GM12891 (cell line): Measurements from ENCODE around the gene TSKU.

Experiments used
- DNase-seq: peaks from one replicate; pipeline ENCODE4 v3.0.0; 2011; ENCODE audit warnings: low spot score; ENCODE audit not compliant: insufficient read length
- FAIRE-seq: peaks from 2 replicates; lab custom pipeline; 2011; peaks lifted over from hg19 to GRCh38; lab: Jason Lieb, UNC
- PAX5 ChIP-seq: IDR thresholded peaks from 2 replicates; pipeline ENCODE4 v1.6.1; 2011; ENCODE audit warnings: low read length, moderate library complexity, mild to moderate bottlenecking; ENCODE audit not compliant: insufficient read depth, severe bottlenecking
- POLR2A ChIP-seq: IDR thresholded peaks from 2 replicates; pipeline ENCODE4 v1.6.1; 2011; ENCODE audit warnings: low read depth, low read length, control low read depth
- POLR2AphosphoS5 ChIP-seq: IDR thresholded peaks from 2 replicates; pipeline ENCODE4 v1.6.1; 2011; ENCODE audit warnings: low read depth, low read length, control low read depth
- POU2F2 ChIP-seq: IDR thresholded peaks from 2 replicates; pipeline ENCODE4 v1.6.1; 2011; ENCODE audit warnings: low read depth, mild to moderate bottlenecking, control low read depth, low read length, moderate library complexity
- SPI1 ChIP-seq: IDR thresholded peaks from 2 replicates; pipeline ENCODE4 v1.6.1; 2011; ENCODE audit warnings: low read depth, low read length, control low read depth
- TAF1 ChIP-seq: IDR thresholded peaks from 2 replicates; pipeline ENCODE4 v1.6.1; 2011; ENCODE audit warnings: low read depth, low read length, control low read depth

TSKU gene

DNA sequence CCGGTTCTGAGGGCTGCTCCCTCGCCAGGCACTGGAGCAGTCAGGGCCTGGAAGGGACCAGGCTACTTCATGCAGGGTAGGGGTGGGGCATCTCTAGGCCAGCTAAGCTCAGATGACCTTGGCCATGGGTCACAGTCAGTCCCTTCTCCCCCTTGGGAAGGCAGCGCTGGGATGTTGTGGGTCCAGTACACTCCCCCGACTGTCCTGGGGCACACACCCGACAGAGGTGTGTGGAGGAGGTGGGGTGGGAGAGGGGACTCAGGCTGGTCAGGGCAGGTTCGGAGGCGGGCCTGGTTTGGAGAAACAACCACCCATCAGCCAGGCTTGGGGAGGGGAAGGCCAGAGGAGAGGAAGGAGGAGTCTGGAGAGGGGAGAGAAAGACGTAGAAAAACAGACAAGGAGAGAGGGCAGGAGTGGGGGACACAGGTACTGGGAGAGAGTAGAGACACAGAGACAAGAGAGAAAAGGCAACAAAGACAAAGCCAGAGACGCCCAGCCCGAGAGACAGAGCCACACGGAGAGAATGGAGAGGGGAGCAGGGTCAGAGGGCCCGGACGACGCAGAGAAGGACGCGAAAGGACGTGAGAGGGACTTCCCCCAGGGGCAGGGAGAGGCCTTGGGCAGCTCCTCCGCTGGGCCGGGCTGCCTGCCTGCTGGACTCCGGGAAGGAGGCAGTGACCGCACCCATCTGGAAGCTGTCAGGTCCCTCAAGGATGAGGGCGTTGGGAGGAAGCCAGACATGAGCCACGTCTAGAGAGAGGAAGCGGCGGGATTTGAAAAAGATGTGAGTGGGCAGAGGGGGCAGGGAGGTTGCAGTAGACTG is 30.6 kb upstream of the TSKU start:
- no peak for TF ChIP-seq POLR2AphosphoS5
- TF ChIP-seq POU2F2: no peak
- TF ChIP-seq PAX5: no peak
- no peak for TF ChIP-seq TAF1
- no peak for TF ChIP-seq SPI1
- no peak for TF ChIP-seq POLR2A
- DNase-seq (no peak), FAIRE-seq (no peak)

DNA sequence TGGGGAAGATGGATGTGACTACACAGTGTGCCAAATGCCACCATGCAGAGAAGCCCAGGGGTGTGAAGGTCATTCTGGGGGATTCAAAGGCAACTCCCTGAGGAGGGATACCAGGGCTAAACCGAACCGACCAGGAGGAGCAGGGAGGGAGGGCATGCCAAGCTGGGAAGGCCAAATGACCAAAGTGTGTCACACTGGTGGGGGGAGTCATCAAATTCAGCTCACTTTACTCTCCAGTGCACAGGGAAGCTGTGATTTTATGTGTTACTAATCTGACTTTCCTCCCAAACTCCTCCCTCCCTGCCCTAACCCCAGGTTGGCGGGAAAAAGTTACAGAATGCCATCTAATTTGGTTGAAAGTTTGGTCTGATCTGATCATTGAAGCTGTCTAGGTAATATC is 29.7 kb upstream of the TSKU start:
- no peak for DNase-seq
- no peak for FAIRE-seq
- TF ChIP-seq POLR2A (no peak), SPI1 (no peak), TAF1 (no peak), POLR2AphosphoS5 (no peak)

DNA sequence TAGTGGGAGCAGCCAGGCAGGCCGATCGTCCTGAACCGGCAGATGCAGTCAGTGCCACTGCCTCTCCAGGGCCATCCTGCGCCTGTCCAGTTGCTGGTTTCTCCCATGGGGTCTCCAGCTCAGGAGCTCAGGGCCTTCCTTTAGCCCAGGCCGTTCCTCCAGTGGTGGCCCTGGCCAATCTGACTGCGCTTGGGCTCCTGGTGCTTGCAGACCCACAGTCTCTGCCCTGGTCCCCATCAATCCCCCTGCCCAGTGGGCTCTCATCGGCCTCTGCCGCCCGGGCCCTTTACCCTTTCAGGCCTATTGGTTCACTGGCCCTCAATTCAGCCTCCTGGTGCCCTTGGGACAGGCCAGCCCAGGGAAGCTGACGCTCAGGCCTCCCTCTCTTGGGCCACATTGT is 29.2 kb upstream of the TSKU start:
- no peak for FAIRE-seq
- no peak for TF ChIP-seq PAX5
- TF ChIP-seq POLR2AphosphoS5: no peak
- no peak for TF ChIP-seq POU2F2
- TF ChIP-seq TAF1: no peak
- no peak for TF ChIP-seq POLR2A
- no peak for TF ChIP-seq SPI1
- DNase-seq: no peak

DNA sequence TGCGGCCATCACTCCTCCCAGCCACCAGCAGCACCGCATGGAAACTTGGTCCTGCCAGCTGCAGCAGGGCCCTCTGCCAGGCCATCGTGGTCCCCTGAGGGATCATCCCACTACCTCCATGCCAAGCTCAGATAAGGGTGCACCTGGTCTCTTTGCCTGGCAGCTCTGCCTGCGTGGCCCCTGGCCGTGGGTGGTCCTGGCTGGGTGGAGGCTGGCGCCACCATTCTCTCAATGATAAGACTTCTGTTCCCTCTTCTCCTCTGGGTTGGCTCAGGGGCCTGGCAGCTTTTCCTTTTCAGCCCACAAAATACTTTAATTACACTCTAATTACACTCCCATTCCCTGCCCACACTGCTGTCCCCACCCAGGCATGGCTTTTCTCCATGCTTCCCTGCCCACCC is 26.8 kb upstream of the TSKU start:
- DNase-seq (no peak), FAIRE-seq (no peak)
- TF ChIP-seq POU2F2: no peak
- TF ChIP-seq PAX5: no peak
- TF ChIP-seq SPI1: no peak
- TF ChIP-seq POLR2A: no peak
- no peak for TF ChIP-seq TAF1
- TF ChIP-seq POLR2AphosphoS5: no peak

- FAIRE-seq (no peak), DNase-seq (no peak)
- no peak for TF ChIP-seq POLR2A
- no peak for TF ChIP-seq PAX5
- no peak for TF ChIP-seq SPI1
- TF ChIP-seq POU2F2: no peak
- TF ChIP-seq TAF1: no peak
- no peak for TF ChIP-seq POLR2AphosphoS5
Observed at GRCh38 chr11:76758311-76758710, 24.8 kb upstream of the TSKU start.

GRCh38 chr11:76759092-76759491 is 24.1 kb upstream of the TSKU start:
- FAIRE-seq (no peak), DNase-seq (no peak)
- TF ChIP-seq POU2F2: no peak
- TF ChIP-seq POLR2A: no peak
- TF ChIP-seq PAX5: no peak
- no peak for TF ChIP-seq POLR2AphosphoS5
- no peak for TF ChIP-seq TAF1
- TF ChIP-seq SPI1: no peak

GRCh38 chr11:76759517-76759916 is 23.6 kb upstream of the TSKU start:
- DNase-seq: no peak
- no peak for TF ChIP-seq SPI1
- FAIRE-seq: no peak

GRCh38 chr11:76760236-76760635 is 22.9 kb upstream of the TSKU start:
- TF ChIP-seq POU2F2: no peak
- no peak for TF ChIP-seq TAF1
- no peak for TF ChIP-seq POLR2A
- no peak for TF ChIP-seq POLR2AphosphoS5
- TF ChIP-seq SPI1: no peak
- no peak for TF ChIP-seq PAX5
- DNase-seq (no peak), FAIRE-seq (no peak)

DNA sequence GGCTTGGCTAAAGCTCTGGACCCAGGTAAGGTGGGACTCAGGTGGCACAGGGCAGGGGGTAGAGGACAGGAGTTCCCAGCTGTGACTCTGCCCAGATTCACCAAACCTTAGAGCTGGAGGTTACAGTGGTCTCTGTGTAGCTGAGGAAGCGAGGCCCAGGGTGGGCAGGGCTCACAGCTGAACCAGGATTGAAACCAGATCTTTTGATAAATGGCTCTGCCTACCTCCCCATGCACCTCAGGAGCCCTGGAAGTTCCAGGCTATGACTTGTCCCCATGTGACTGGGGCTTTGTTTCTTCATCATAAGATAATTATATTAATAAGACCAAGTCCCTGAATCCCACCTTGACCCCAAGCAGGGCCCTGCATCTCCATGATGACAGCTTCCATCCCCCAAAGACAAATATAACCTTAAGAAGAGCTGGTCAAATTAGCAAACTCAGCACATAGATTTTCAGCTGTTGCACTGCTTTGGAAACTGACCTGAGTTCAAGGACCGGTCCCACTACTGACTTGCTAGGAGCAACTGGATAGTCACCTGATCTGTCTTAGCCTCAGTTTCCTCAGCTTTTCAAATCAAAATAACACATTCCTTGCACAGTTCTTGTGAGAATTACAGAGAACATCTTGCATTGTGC is 21.3 kb upstream of the TSKU start:
- TF ChIP-seq POU2F2 (no peak), TAF1 (no peak), SPI1 (no peak), POLR2AphosphoS5 (no peak), POLR2A (no peak), PAX5 (no peak)
- DNase-seq: no peak
- no peak for FAIRE-seq

DNA sequence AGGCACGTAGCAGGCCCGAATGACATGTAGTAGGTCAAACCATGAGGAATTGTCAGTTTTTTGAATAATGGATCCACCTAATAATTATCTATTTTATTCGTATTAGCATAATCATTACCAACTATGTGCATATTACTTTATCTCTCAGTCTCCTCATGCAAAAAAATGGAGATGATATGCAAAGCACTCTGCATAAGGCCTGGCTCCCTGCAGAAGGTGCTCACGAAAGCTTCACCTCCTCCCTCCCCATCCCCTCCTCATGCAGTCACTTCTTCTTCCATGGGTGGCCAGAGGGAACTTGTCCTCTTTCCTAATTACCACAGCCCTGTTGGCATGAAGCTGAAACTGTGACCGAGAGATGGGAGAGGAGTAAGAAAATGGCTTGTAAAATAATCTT is 20.8 kb upstream of the TSKU start:
- TF ChIP-seq SPI1: no peak
- no peak for TF ChIP-seq TAF1
- no peak for TF ChIP-seq PAX5
- no peak for TF ChIP-seq POU2F2
- TF ChIP-seq POLR2AphosphoS5: no peak
- no peak for TF ChIP-seq POLR2A
- DNase-seq (no peak), FAIRE-seq (no peak)
